H54 (cell line): ENCODE results near the gene DCAF6.

Experiments
- DNase-seq: peaks from one replicate; pipeline ENCODE4 v3.0.0; 2011; ENCODE audit warnings: low spot score, mixed read lengths; ENCODE audit not compliant: insufficient read length
- FAIRE-seq: peaks from 3 replicates; lab custom pipeline; 2011; peaks lifted over from hg19 to GRCh38; lab: Jason Lieb, UNC
- POLR2A ChIP-seq: IDR thresholded peaks from 2 replicates; pipeline ENCODE4 v1.6.1; 2011; ENCODE audit warnings: low read depth, mild to moderate bottlenecking, low read length

Gene DCAF6

GRCh38 chr1:168116327-168116799, 179.9 kb downstream of the DCAF6 start:
- FAIRE-seq (no peak), DNase-seq (no peak)
- no peak for TF ChIP-seq POLR2A

- TF ChIP-seq POLR2A: no peak
- no peak for FAIRE-seq
- no peak for DNase-seq
Measured at GRCh38 chr1:168119750-168120149, 183.3 kb downstream of the DCAF6 start.

- no peak for TF ChIP-seq POLR2A
- FAIRE-seq (no peak), DNase-seq (no peak)
Measured at GRCh38 chr1:168121401-168122011, 185.0 kb downstream of the DCAF6 start.

- no peak for DNase-seq
- FAIRE-seq: no peak
- no peak for TF ChIP-seq POLR2A
Measured at GRCh38 chr1:168125051-168125450, 188.6 kb downstream of the DCAF6 start.
